ENCODE results near the gene SEMA3B. TPM values are rescaled to one million over a fixed set of nuclear protein-coding genes. Genes with fewer than 3 reads are reported as not detected.
"Not testable (repeated sequence)": the region's sequence is repeated elsewhere in the genome, so short reads cannot be mapped to it uniquely, and the experiment has no call there.

SEMA3B gene
- total RNA-seq, 2 donors from 2014 or later, result 14.3 to 32.6 TPM

DNA sequence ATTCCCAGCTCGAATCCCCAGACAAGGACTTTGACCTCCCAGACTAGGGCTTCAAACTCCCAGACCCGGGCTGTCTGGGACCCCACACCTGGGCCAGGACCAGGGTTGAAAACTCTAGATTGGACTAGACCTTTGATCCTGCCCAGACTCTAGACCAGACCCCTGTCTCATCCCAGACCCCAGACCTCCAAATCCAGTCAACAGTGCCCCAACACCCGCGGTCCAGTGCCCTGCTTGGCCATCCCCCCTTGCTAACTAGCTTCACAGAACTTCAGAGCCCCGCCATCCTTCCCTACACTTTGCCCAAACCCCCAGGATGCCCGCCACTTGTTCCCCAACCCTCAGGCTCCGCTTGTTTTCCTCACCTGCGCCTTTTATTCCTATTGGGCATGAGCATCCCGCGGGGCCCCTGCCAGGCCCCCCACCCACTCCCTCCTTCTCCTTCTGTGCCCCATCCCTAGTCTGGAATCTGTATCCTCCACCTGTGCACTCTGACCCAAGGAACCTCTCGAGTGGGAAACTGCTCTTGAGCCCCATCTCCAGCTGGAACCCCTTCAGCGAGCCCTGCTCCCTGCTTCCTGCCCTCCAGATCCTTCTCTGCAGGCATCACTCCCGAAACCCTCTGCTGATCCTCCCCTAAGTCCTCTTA lies 32.3 kb upstream of the SEMA3B start:
- DNase-seq (no peak), ATAC-seq (no peak)
- intact Hi-C loops (cut with DNase I), result loop anchor here in 1 of 2 donors (10.0 kb wide), 1 partner anchor 88 kb away; the partner anchor contains the start of genes HYAL2 and TUSC2

DNA sequence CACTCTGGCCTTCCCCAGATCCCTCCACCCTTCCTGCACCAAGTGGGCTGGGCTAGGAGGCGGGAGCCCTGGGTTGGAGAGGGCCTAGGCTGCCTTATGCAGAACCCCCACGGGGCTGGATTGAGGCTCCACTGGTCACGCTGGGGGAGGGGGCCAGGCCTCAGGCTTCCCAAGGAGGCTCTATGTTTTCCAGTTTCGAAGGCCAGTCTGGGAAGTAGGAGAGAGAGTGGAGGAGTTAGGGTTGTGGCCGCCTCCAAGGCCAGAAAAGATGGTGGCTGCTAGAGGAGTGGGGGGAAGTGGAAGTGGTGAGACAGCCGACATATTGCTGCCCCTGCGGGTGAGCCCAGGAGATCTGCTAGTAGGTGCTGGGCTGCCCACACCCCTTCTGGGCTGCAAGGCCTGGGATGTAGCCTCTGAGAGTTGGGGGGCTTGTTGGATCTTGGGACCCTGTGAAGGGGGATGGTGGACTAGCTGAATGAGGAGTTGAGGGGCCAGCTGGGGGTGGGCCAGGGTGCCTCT lies 31.8 kb upstream of the SEMA3B start:
- intact Hi-C loops (cut with DNase I), result loop anchor here in 1 of 2 donors (10.0 kb wide), 1 partner anchor 88 kb away; the partner anchor contains the start of genes HYAL2 and TUSC2
- peak in 1 of 2 donors; percentile 18 for ATAC-seq

DNA sequence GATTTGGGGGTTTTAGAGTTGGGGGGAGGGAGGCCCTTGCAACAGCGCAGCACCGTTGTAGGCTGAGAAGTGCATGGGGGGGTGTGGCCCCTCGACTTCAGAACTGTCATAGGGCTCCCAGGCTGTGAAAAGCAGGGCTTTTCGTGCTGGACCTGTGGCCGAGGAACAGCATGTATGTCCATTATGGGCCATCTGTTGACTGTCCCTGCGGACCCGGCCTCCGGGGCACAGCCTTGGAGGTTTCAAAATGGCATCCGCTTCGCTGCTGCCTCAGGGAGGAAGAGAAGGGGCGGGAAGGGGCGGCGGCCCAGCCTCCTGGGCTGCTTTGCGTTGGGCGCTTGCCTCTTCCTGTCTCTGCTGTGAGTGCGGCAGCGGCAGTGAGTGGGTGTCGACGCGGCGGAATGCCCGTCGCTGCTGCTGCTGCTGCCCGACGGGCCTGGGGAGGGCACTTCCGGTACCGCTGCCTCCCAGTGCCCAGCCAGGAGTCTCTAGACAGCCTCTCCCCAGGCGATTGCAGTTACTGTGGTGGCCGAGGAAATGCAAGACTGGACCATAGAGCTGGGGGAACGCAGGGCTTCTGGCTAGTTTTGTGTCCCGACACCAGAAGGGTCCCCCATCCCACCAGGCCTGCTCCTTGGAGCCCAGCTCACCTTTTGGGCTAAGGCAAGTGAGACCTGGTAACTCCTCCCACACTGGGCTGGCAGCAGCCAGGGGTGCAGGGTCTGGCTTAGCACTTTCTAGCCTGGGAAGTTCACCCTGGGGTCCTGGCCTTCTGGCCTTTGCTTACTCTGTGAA lies 31.0 kb upstream of the SEMA3B start:
- ATAC-seq, result peak; percentile 59 to 65
- intact Hi-C loops (cut with DNase I), result loop anchor here in 1 of 2 donors (10.0 kb wide), 1 partner anchor 87 kb away; the partner anchor contains the start of genes HYAL2 and TUSC2
- DNase-seq, result peak; percentile 93

More for the DNA sequence above, 31.8 kb upstream of the SEMA3B start:
- peak; percentile 58 for DNase-seq

DNA sequence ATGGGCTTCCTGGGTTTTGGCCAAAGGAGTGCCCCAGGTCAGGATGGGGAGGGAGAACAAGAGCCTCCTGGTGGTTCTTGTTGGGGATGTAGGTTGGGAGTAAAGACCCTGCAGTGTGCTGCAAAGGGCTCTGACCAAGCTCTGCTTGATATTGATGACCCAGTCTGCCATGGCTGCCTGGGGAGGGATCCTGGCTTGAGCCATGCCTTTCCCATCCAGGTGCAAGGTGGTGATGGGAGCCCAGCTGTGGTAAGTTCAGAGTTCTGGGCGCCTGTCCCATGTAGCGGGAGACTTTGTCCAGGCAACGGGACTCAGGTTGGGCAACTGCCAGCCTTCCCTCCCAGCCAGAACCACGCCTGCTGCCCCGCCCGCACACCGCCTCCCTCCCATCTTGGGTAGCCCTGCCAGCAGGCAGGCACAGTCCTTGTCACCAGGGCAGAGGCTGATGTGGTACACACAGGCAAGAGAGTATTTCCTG lies 30.4 kb upstream of the SEMA3B start:
- peak; percentile 23 to 31 for ATAC-seq
- intact Hi-C loops (cut with DNase I), result loop anchor here in 1 of 2 donors (10.0 kb wide), 1 partner anchor 86 kb away; the partner anchor contains the start of genes HYAL2 and TUSC2
- DNase-seq, result peak; percentile 89

DNA sequence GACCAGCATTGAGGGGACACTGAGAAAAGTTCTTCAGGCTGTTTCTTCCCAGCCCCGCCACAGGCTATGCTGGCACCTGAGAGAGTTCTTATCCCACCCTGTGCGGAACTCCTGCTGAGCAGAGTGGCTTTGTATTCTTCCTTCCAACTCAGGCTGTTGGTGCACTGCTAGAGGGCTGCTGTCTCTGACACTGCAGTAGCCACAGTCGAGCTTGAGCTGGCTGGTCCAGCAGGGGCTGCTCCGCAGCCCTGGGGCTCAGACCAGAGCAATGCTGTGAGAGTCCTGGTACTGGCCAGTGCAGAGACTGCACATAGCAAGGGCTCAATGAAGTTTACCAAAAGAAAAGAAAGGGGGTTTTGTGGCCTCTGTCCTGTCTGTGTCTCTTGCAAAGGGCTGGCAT lies 29.3 kb upstream of the SEMA3B start:
- ATAC-seq (no peak), DNase-seq (no peak)
- intact Hi-C loops (cut with DNase I), result loop anchor here in 1 of 2 donors (10.0 kb wide), 1 partner anchor 85 kb away; the partner anchor contains the start of genes HYAL2 and TUSC2

DNA sequence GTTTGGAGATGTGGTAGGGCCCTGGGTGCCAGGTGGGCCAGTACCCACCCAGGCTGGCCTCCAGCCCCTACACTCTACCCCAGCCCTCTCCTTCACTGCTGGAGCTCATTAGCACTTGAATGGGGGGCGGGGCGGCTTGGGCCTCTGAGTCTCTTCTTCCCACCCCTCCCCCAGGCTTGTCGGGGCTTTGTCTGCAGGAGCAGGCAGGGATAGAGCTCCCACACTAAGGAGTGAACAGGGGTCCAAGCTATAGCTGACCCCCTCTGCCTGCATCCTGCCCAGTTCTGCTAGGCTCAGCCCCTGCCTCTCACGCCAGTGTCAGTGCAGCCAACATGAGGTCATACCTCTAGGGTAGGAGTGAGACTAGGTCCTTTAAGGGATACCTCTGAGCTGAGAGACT lies 27.8 kb upstream of the SEMA3B start:
- intact Hi-C loops (cut with DNase I), result no loop called here
- ATAC-seq, result no peak
- no peak for DNase-seq

DNA sequence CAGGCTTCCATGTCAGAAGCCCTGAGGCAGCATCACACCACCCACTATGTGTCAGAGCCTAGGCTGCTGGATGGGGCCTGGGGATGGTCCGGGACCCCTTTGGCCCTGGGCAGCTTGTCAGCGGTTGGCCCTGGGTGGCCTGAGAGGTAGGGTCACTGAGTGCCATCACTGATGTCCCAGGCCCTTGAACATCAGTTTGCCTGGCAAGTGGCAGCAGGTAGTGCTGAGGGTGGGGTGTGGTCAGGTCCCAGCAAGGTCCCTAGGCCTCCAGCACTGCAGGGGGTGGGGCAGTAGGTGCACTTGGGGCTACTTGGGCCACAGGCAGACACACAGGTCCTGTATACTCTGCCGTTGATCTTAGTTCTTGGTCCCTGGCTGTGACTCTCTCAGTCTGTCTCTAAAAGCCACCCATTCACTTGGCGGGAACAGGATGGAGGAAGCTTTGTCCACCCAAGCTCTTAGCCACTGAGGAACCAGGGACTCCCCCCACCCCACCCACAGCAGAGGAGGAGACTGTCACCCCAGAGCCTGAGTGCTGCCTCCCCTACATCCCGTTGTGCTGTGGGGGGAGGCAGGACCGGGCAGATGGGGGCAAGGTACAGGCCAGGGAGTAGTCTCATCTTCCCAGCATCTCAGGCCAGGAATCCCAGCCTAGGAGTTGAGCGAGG lies 27.1 kb upstream of the SEMA3B start:
- ATAC-seq (no peak), DNase-seq (no peak)
- intact Hi-C loops (cut with DNase I), result no loop called here

DNA sequence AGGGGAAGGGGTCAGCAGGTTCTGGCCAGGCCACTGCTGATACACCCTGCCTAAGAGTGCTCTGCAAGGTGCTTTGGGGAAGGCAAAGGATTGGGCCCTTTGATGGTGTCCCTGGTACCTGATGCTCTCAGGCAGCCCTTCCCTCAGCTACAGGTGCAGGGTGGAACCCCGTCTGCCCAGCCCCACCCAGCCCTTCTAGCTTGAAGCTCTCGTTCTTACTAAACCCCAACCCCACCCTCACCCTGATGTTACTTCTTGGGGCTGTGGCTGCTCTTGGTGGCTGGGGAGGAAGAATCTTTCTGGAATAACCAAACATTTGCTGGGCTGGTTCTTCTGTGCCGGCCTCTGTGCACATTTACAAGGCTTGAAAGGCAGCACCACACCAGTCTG lies 26.6 kb upstream of the SEMA3B start:
- intact Hi-C loops (cut with DNase I), result no loop called here
- DNase-seq (no peak), ATAC-seq (no peak)

DNA sequence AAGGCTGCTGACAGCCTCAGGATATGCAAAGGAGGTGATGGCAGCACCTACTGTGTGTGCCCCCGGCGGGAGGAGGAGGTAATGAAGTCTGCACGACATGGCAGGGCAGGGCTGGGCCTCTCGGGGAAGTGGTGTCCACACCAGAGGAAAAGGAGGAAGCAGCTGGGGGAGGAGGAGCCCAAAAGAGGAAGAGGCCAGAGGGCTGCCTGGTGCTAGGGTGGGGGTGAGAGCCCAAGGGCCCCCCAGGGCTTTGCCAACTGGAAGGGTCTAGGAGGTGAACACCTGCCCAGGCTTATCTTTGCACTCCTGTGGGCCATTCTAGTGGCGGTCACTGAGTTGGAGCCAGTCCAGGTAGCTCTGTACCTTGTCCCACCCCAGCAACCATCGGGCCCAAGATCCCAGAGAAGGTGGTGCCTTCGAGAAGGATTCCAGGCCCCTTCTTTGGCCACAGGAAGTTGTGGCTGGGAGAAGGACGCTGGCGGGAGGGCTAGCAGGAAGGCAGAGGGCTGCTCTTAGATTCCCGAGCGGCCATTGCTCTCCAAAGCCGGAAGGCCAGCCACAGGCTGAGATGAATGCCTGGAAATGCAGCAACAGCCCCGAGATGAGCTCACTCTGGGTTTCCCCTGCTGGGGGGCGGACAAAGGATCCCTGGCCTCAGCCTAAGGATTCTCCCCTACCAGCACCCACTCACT lies 25.9 kb upstream of the SEMA3B start:
- intact Hi-C loops (cut with DNase I), result no loop called here
- peak; percentile 9 to 20 for ATAC-seq
- peak; percentile 77 for DNase-seq

DNA sequence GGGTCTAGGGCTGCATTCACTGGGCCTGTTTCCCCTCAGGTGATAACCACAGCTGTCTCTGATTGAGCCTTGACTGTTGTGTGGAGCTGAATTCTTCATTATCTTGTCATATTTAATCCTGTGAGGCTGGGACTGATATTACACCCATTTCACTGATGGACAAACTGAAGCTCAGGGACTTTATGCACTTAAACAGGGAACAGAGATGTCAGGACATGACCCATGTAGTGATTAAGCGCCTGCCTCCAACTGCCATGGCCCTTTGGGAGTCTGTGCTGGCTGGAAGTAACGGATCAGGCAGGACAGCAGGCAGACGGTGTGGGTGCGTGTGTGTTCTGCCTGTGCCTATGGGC lies 25.4 kb upstream of the SEMA3B start:
- intact Hi-C loops (cut with DNase I), result no loop called here
- no peak for DNase-seq
- ATAC-seq, result no peak

DNA sequence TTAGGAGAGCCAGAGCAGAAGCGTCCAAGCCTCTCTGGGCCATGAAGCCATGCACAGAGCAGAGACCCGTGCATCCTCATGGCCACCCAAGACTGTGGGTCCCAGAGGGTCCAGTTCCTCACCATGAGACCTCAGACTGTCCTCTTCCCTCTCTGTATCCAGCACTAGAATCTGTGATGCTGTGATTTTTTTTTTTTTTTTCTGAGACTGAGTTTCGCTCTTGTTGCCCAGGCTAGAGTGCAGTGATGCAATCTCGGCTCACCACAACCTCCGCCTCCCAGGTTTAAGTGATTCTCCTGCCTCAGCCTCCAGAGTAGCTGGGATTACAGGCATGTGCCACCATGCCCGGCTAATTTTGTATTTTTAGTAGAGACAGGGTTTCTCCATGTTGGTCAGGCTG lies 24.1 kb upstream of the SEMA3B start:
- DNase-seq; ATAC-seq; intact Hi-C loops (cut with DNase I): not testable (repeated sequence)

DNA sequence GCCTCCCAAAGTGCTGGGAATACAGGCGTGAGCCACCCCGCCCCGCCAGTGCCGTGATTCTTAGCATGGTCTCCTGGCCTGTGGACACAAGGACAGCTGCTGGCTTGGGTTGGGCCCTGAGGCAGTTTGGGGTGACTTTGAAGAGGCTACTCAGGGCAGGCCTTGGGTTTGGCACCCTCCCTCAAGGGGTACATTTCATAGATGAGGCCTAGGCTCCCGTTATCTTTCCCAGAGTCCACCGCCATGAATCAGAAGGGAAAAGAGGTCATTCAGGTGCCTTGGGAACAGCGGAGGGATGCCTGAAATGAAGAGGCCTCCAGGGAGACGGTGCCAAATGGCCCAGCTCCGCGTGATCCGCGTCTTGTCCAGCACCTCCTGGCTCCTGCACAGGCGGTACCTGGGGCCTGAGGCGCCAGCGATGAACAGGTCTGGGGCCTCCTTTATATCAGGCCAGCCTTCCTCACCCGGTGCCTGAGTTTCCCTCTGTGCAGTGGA lies 23.6 kb upstream of the SEMA3B start:
- DNase-seq, result no peak
- intact Hi-C loops (cut with DNase I), result no loop called here
- no peak for ATAC-seq

DNA sequence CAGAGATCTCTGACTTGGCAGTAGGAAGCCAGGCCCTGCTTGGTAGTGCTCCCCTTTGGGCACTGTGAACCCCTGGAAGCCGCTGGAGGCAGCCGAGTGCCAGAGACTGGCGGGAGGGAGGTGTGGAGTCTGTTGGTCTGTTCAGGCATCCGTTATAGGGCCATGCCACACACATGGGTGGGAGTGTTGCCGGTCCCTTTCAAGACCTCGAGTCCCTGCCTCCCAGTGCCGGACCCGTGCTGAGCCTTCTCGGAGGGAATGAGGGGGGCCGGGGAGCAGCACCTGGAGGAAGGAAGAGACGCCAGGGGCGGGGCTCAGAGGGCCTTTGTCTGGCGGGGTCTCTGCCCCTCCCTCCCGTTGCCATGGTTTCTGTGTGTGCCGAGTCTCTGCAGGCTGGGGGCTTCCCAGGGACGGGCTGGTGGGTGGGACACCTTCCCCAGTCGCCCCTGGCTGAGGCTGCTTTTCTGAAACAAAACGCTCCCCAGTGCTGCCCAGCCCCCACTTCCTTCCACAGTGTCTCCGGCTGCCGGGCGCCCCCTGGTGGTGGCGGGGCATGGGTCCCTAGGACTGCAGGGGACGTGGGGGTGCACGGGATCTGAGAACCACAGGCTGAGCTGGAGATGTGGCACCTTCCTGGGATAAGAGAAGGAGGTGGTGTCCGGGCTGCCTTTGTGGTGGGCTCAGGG lies 23.0 kb upstream of the SEMA3B start:
- intact Hi-C loops (cut with DNase I), result loop anchor here in 1 of 2 donors (2.0 kb wide), 1 partner anchor 19 kb away; no protein-coding TSS in a partner anchor
- ATAC-seq (peak; percentile 78 to 85), DNase-seq (peak; percentile 93)

DNA sequence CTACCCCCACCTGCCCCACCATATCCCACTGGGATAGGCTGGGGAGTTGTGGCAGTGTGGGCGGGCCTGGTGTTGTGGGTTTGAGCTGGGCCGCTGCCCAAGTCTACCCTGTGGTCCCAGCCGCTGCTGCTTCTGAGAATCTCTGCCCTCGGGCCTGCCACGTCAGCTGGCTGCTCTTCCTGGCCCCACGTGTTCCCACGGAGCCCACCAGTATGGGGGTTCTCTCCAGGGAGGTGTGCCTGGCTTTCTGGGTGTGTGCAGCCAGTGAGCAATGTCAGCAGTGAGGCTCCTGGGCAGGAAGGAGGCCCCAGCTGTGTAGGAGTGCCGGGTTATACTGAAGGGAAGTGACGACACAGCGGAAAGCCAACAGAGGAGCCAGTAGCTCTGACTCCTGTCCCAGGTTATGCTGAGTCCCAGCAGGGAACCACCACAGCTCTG lies 22.4 kb upstream of the SEMA3B start:
- ATAC-seq, result peak; percentile 24 to 44
- intact Hi-C loops (cut with DNase I), result loop anchor here in 1 of 2 donors (2.0 kb wide), 1 partner anchor 20 kb away; no protein-coding TSS in a partner anchor
- DNase-seq, result peak; percentile 77

DNA sequence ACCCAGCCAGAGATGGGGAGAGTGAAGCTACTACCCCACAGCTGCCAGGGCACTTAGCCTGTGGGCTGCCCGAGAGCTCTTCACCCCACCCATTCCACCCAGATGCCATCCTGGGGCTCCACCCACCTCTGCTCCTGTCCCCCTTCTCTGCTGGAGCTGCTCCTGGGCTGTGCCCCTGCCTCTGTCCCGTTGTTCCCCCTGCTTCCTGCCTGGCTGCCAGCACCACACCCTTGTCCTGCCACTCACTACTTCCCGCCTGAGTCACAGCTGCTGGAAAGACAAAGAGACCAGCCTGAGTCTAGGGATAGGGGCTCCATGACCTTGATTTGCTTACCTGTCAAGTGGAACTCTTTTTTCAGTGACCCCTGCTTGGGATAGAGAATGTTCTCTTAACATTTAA lies 20.6 kb upstream of the SEMA3B start:
- DNase-seq (peak; percentile 84), ATAC-seq (peak in 1 of 2 donors; percentile 41)
- intact Hi-C loops (cut with DNase I), result no loop called here

DNA sequence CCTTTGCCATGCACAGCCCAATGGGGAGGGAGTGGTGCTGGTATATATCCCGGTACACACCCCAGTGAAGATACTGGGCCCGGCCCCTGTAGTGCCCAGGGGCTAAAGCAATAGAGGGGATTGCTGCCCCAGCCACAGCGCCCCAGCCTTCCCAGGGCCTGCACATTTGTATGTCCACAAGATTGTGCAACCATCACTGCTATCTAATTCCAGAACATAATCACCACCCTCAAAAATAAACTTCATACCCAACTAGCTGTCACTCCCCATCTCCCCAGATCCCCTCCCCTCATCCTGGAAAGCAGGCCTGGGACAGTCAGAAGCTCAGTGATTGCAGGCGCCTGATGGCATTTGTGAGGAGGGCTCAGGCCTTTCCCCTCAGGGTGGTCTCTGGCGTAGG lies 19.5 kb upstream of the SEMA3B start:
- ATAC-seq, result no peak
- intact Hi-C loops (cut with DNase I), result no loop called here
- no peak for DNase-seq

DNA sequence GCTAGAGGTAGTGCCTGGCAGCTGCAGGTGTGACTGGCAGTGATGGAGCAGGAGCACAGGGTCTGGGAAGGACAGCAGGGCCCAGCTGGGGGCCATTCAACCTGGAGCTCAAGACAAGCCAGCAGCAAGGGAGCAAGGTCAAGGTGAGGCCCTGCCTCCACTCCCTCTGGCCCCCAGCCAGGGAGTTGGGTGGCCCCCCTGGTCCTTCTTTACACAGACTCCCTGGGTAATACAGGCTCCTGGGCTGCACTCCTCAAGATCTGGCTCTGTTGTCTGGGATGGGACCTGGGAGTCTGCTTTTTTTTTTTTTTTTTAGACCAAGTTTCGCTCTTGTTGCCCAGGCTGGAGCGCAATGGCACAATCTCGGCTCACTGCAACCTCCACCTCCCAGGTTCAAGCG lies 18.4 kb upstream of the SEMA3B start:
- DNase-seq (no peak), ATAC-seq (no peak)
- intact Hi-C loops (cut with DNase I), result no loop called here

DNA sequence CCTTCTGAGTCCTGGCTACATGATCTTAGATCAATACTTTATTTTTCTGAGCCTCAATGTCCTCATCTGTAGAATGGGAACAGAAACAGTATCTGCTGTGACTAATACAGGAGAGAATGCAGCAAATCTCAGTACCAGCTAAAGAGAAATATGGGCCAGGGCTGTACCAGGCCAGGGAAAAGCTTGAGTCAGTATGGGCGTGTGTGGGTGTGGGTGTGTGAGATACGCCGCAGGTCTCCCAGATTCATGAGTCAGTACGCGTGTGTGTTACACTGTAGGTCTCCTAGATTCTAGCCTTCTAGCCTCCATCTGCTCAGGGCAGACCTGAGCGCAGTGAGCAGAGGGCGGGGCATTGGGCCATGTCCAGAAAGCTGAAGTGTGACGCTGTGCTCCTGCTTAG lies 17.7 kb upstream of the SEMA3B start:
- DNase-seq (peak; percentile 55), ATAC-seq (peak in 1 of 2 donors; percentile 69)
- intact Hi-C loops (cut with DNase I), result no loop called here

All from left cardiac atrium (tissue), 4 donors.